Osteocyte (in vitro differentiated cells): ENCODE data around the gene TEKT3. TPM values are rescaled to one million over a fixed set of nuclear protein-coding genes. Genes with fewer than 3 reads are reported as not detected.

Experiments
- DNase-seq: peaks from one replicate; pipeline ENCODE4 v3.0.0; 2021; ENCODE audit warnings: mixed read lengths; ENCODE audit not compliant: unreplicated experiment; ENCODE audit errors: extremely low spot score
- H3K27ac Mint-ChIP-seq: one replicate; pipeline ENCODE4 v1.8.0; 2021; ENCODE audit warnings: mild to moderate bottlenecking, mixed read lengths; ENCODE audit not compliant: unreplicated experiment
- H3K27me3 Mint-ChIP-seq: one replicate; pipeline ENCODE4 v1.8.0; 2021; ENCODE audit warnings: mixed read lengths; ENCODE audit not compliant: unreplicated experiment
- H3K36me3 Mint-ChIP-seq: one replicate; pipeline ENCODE4 v1.8.0; 2021; ENCODE audit warnings: mixed read lengths; ENCODE audit not compliant: unreplicated experiment
- H3K4me1 Mint-ChIP-seq: one replicate; pipeline ENCODE4 v1.8.0; 2021; ENCODE audit warnings: mixed read lengths; ENCODE audit not compliant: unreplicated experiment
- H3K4me3 Mint-ChIP-seq: one replicate; pipeline ENCODE4 v1.8.0; 2021; ENCODE audit warnings: mild to moderate bottlenecking, moderate library complexity, mixed read lengths; ENCODE audit not compliant: unreplicated experiment
- H3K9me3 Mint-ChIP-seq: one replicate; pipeline ENCODE4 v1.8.0; 2021; ENCODE audit warnings: mixed read lengths; ENCODE audit not compliant: unreplicated experiment
- total RNA-seq: library from RNA; stranded (reverse); gene quantifications from 2 replicates; pipeline ENCODE4 v1.2.1, GENCODE V29; 2021
- TF ChIP-seq, protein P1 (sequence below): fragments of 200-600 bp; sonication (generic); IDR thresholded peaks from 2 replicates; pipeline ENCODE4 v1.5.0; 2021; ENCODE audit warnings: antibody characterized with exemption, mild to moderate bottlenecking, moderate library complexity

Gene TEKT3
- total RNA-seq, 1 donor from 2014 or later: not detected

DNA sequence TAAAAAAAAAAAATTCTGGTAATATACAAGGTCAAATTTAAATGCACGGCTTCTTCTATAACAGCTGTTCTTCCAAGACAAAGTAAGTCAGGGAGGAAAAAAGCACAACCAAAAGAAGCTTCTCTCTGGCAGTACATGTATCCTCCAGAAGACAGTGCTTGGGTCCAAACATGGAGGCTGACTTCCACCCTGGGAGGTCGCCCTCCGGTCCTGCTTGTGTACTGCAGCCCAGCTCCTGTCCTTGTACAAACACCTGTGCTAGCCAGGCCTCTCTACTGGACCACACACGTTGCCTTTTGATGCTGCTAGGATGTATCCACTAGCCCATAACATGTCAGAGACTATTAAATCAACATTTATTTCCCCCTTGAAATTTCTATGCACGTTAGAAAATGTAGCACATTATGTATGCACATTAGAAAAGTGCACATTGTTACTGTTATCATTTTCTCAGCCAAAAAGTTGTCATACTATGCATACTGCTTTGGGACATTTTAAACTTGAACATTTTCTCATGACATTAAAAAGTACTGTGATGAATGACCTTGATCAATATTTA lies 21.9 kb downstream of the TEKT3 start:
- H3K4me1 Mint-ChIP-seq: peaks cover 7% of the 10 kb centered on the region
- H3K27me3 Mint-ChIP-seq: no peaks in the 10 kb centered on the region
- no peak for DNase-seq
- TF ChIP-seq, protein P1, sequence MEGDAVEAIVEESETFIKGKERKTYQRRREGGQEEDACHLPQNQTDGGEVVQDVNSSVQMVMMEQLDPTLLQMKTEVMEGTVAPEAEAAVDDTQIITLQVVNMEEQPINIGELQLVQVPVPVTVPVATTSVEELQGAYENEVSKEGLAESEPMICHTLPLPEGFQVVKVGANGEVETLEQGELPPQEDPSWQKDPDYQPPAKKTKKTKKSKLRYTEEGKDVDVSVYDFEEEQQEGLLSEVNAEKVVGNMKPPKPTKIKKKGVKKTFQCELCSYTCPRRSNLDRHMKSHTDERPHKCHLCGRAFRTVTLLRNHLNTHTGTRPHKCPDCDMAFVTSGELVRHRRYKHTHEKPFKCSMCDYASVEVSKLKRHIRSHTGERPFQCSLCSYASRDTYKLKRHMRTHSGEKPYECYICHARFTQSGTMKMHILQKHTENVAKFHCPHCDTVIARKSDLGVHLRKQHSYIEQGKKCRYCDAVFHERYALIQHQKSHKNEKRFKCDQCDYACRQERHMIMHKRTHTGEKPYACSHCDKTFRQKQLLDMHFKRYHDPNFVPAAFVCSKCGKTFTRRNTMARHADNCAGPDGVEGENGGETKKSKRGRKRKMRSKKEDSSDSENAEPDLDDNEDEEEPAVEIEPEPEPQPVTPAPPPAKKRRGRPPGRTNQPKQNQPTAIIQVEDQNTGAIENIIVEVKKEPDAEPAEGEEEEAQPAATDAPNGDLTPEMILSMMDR: no peak
- no peak overlapping the region for H3K27ac Mint-ChIP-seq
- H3K4me3 Mint-ChIP-seq: no peak overlapping the region
- H3K36me3 Mint-ChIP-seq: peaks cover 1% of the 10 kb centered on the region
- no peaks in the 10 kb centered on the region for H3K9me3 Mint-ChIP-seq

DNA sequence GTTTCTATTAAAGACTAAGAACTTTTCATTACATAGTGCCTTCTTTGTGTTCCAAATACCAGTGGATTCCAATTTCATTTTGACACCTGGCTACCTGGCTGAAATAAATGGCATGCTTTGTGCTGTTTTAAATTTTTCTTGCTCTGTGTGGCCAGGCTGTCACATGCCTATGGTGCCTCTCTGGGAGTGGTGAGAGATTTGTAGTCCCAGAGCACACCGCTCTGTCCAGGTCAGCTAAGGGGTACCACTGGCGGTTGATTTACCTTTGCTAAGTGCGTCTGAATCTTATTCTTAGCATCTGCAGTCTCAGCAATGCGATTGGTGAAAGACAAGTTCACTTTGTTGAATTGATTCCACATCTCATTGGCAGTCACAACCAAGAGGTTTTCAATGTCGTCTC lies 29.4 kb downstream of the TEKT3 start:
- no peak overlapping the region for H3K27ac Mint-ChIP-seq
- H3K4me3 Mint-ChIP-seq: no peak overlapping the region
- no peak for DNase-seq
- TF ChIP-seq, protein P1: no peak
- no peaks in the 10 kb centered on the region for H3K27me3 Mint-ChIP-seq
- peaks cover 7% of the 10 kb centered on the region for H3K4me1 Mint-ChIP-seq
- peaks cover 1% of the 10 kb centered on the region for H3K36me3 Mint-ChIP-seq
- H3K9me3 Mint-ChIP-seq: no peaks in the 10 kb centered on the region

DNA sequence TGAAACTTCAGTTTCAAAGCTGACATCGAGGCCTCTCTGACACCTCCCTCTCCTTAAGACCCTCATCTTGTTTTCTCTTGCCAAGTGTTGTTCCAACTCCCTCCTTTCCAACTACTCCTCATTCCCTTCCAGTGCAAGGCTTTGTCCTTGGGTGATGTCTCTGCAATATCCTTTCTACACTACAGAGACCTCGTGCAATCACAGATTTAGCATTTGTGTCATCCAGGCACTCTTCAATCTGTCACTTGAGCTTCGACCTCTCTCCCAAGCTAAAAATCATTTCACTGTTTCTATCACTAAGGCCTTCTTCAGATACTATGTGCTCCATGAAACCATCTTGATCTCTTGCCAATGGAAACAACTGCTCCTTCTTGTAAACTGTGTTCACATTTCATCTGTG lies 31.6 kb downstream of the TEKT3 start:
- no peaks in the 10 kb centered on the region for H3K27me3 Mint-ChIP-seq
- H3K4me3 Mint-ChIP-seq: no peak overlapping the region
- no peak overlapping the region for H3K27ac Mint-ChIP-seq
- TF ChIP-seq, protein P1: no peak
- H3K9me3 Mint-ChIP-seq: no peaks in the 10 kb centered on the region
- H3K36me3 Mint-ChIP-seq: no peaks in the 10 kb centered on the region
- H3K4me1 Mint-ChIP-seq: peaks cover 27% of the 10 kb centered on the region
- DNase-seq: no peak

GRCh38 chr17:15309236-15309635 lies 32.2 kb downstream of the TEKT3 start:
- no peaks in the 10 kb centered on the region for H3K9me3 Mint-ChIP-seq
- TF ChIP-seq, protein P1: no peak
- peaks cover 28% of the 10 kb centered on the region for H3K4me1 Mint-ChIP-seq
- no peaks in the 10 kb centered on the region for H3K27me3 Mint-ChIP-seq
- no peak for DNase-seq
- no peak overlapping the region for H3K4me3 Mint-ChIP-seq
- H3K27ac Mint-ChIP-seq: no peak overlapping the region
- H3K36me3 Mint-ChIP-seq: no peaks in the 10 kb centered on the region

DNA sequence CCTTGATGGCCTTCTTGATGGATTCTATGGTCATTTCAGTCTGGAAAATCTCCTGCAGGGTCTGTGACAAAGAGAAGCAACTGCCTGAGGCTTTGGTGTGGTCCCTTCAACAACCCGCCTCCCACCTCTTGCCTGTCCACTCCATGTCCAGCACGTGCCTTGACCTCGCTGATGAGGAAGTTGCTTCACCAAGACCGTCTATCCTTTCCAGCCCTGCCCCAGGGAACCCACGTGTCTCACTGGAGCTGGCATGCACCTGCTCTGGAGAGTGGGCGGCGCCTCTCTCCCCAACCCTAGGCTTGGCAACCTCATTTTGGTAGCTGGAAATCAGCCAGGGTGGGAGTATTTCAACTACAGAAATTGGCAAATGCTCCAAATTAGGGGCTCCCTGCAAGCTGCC lies 32.6 kb downstream of the TEKT3 start:
- Mint-ChIP-seq H3K9me3 (no peaks in the 10 kb centered on the region), H3K27me3 (no peaks in the 10 kb centered on the region), H3K4me1 (peaks cover 28% of the 10 kb centered on the region), H3K27ac (no peak overlapping the region), H3K36me3 (no peaks in the 10 kb centered on the region), H3K4me3 (no peak overlapping the region)
- no peak for DNase-seq
- TF ChIP-seq, protein P1: no peak
